GM12864 (cell line): Measurements from ENCODE around the gene IQCE.

Experiments
- DNase-seq: peaks from one replicate; pipeline ENCODE4 v3.0.0-alpha.2; 2011; ENCODE audit warnings: low read depth
- H3K4me3 ChIP-seq: 2 replicates; pipeline ENCODE4 v1.5.1; 2011; ENCODE audit warnings: mild to moderate bottlenecking, low read depth, low read length, control low read depth
- CTCF ChIP-seq: IDR thresholded peaks from 2 replicates; pipeline ENCODE4 v1.5.1; 2011; ENCODE audit warnings: low read depth, mild to moderate bottlenecking, moderate library complexity, low read length, control low read depth, inconsistent platforms; ENCODE audit errors: missing control alignments

The IQCE gene

GRCh38 chr7:2521952-2522591, 36.7 kb upstream of the IQCE start:
- no peak overlapping the region for H3K4me3 ChIP-seq
- no peak for TF ChIP-seq CTCF
- no peak for DNase-seq

- no peak for TF ChIP-seq CTCF
- DNase-seq: no peak
- no peak overlapping the region for H3K4me3 ChIP-seq
These were observed 35.9 kb upstream of the IQCE start for GRCh38 chr7:2522780-2523433.

- TF ChIP-seq CTCF: no peak
- no peak for DNase-seq
- H3K4me3 ChIP-seq: no peak overlapping the region
These were observed 35.3 kb upstream of the IQCE start for GRCh38 chr7:2523461-2523936.

- DNase-seq: no peak
- H3K4me3 ChIP-seq: no peak overlapping the region
These were observed 34.6 kb upstream of the IQCE start for GRCh38 chr7:2523941-2524807.

GRCh38 chr7:2524808-2525657, 33.7 kb upstream of the IQCE start:
- DNase-seq: no peak
- TF ChIP-seq CTCF: no peak
- no peak overlapping the region for H3K4me3 ChIP-seq

More at GRCh38 chr7:2523941-2524807, 34.6 kb upstream of the IQCE start:
- no peak for TF ChIP-seq CTCF

GRCh38 chr7:2525658-2526630, 32.8 kb upstream of the IQCE start:
- TF ChIP-seq CTCF: no peak
- H3K4me3 ChIP-seq: no peak overlapping the region
- DNase-seq: no peak
